ENCODE results near the gene SLC39A3. TPM values are rescaled to one million over a fixed set of nuclear protein-coding genes. Genes with fewer than 3 reads are reported as not detected.

The SLC39A3 gene
- total and polyA plus RNA-seq, 2 of the 8 experiments (the other 6 are each of a cell fraction or from before 2014, with no cell fraction given): 33.0 to 52.9 TPM

DNA sequence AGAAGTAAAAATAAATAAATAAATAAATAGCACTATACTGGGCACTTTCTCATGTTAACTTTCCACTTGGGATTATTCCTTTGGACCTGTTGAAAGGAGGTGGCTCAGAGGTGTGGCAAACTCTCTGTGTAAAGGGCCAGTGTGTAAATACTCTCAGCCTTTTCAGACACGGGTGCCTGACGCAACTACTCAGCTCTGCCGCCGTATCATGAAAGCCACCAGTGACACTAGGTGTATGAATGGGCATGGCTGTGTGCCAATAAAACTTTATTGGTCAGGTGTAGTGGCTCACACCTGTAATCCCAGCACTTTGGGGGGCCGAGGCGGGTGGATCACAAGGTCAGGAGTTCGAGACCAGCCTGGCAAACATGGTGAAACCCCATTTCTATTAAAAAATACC lies 20.1 kb upstream of the SLC39A3 start (continued):
- TF ChIP-seq NRF1 (IDR thresholded peaks at IDR 0.05; ENCODE audit: low read depth, low read length) (no peak), ASH2L (IDR thresholded peaks at IDR 0.05; ENCODE audit: low read length) (no peak), KDM4A (IDR thresholded peaks at IDR 0.05; ENCODE audit: low read depth, low read length, severe bottlenecking) (no peak), SUZ12 (IDR thresholded peaks at IDR 0.05; ENCODE audit: low read length) (no peak), RAD21 (IDR thresholded peaks at IDR 0.05 in 1 of 2, conservative IDR thresholded peaks at IDR 0.05 in 1 of 2; ENCODE audit: low read depth in 2 of 2, low read length in 2 of 2) (no peak)
- TF ChIP-seq, protein P1, sequence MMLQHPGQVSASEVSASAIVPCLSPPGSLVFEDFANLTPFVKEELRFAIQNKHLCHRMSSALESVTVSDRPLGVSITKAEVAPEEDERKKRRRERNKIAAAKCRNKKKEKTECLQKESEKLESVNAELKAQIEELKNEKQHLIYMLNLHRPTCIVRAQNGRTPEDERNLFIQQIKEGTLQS (IDR thresholded peaks at IDR 0.05; ENCODE audit: insufficient read depth, low read depth, low read length): no peak

Measured in H1 (cell line).